HL-60 (cell line): ENCODE measurements around the gene TFB2M.
A peak's percentile ranks its signal among the peaks of the same experiment; 100 is the strongest.

Source experiments
- GABPA ChIP-seq: IDR thresholded peaks from 2 replicates; pipeline ENCODE4 v1.6.1; 2012; ENCODE audit warnings: low read depth
- POLR2AphosphoS5 ChIP-seq: IDR thresholded peaks from 2 replicates; pipeline ENCODE4 v1.6.1; 2012; ENCODE audit warnings: low read depth
- SPI1 ChIP-seq: IDR thresholded peaks from 2 replicates; pipeline ENCODE4 v1.6.1; 2012; ENCODE audit warnings: low read depth, mild to moderate bottlenecking, borderline replicate concordance
- TF ChIP-seq, protein P1 (sequence below): IDR thresholded peaks from one replicate; pipeline ENCODE4 v1.5.1; 2011; ENCODE audit warnings: low read length, control low read depth, inconsistent platforms; ENCODE audit not compliant: insufficient read depth
- TF ChIP-seq, protein P2 (sequence below): IDR thresholded peaks from 2 replicates; pipeline ENCODE4 v1.6.1; 2012; ENCODE audit warnings: low read depth; ENCODE audit not compliant: insufficient replicate concordance

DNA sequence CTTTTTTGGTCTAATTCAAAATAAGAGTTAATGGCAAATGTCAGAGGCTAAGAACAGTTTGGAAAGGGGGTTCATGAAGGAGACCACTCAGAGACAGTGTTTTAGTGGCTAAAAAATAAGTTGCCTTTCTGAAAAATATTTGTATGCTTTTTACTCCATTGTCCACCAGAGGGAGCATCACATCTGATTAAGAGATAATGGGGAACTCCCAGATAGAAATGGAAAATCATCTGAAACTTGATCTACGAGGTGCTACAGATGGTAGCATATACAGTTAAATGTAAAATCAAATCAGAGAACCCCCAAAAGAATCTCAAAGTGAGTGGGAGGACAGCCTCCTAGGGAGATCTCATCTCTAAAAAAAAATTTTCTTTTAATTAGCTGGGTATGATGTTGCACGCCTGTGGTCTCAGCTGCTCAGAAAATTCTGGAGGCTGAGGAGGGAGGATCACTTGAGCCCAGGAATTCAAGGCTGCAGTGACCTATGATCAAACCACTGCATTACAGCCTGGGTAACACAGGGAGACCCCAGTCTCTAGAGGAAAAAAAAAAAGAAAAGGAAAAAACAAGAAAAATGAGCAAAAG, 68.6 kb downstream of the TFB2M start:
- TF ChIP-seq, protein P1, sequence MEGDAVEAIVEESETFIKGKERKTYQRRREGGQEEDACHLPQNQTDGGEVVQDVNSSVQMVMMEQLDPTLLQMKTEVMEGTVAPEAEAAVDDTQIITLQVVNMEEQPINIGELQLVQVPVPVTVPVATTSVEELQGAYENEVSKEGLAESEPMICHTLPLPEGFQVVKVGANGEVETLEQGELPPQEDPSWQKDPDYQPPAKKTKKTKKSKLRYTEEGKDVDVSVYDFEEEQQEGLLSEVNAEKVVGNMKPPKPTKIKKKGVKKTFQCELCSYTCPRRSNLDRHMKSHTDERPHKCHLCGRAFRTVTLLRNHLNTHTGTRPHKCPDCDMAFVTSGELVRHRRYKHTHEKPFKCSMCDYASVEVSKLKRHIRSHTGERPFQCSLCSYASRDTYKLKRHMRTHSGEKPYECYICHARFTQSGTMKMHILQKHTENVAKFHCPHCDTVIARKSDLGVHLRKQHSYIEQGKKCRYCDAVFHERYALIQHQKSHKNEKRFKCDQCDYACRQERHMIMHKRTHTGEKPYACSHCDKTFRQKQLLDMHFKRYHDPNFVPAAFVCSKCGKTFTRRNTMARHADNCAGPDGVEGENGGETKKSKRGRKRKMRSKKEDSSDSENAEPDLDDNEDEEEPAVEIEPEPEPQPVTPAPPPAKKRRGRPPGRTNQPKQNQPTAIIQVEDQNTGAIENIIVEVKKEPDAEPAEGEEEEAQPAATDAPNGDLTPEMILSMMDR, result peak; percentile 50
- TF ChIP-seq GABPA (no peak), SPI1 (peak; percentile 73; the same call in 1 of the 2 replicates), POLR2AphosphoS5 (no peak)
- TF ChIP-seq, protein P2, sequence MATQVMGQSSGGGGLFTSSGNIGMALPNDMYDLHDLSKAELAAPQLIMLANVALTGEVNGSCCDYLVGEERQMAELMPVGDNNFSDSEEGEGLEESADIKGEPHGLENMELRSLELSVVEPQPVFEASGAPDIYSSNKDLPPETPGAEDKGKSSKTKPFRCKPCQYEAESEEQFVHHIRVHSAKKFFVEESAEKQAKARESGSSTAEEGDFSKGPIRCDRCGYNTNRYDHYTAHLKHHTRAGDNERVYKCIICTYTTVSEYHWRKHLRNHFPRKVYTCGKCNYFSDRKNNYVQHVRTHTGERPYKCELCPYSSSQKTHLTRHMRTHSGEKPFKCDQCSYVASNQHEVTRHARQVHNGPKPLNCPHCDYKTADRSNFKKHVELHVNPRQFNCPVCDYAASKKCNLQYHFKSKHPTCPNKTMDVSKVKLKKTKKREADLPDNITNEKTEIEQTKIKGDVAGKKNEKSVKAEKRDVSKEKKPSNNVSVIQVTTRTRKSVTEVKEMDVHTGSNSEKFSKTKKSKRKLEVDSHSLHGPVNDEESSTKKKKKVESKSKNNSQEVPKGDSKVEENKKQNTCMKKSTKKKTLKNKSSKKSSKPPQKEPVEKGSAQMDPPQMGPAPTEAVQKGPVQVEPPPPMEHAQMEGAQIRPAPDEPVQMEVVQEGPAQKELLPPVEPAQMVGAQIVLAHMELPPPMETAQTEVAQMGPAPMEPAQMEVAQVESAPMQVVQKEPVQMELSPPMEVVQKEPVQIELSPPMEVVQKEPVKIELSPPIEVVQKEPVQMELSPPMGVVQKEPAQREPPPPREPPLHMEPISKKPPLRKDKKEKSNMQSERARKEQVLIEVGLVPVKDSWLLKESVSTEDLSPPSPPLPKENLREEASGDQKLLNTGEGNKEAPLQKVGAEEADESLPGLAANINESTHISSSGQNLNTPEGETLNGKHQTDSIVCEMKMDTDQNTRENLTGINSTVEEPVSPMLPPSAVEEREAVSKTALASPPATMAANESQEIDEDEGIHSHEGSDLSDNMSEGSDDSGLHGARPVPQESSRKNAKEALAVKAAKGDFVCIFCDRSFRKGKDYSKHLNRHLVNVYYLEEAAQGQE, result no peak
